HEK293T (cell line): ENCODE measurements around the gene CLMN.

Source experiments
- BHLHE40 ChIP-seq: fragments of 450-650 bp; IDR thresholded peaks from 2 replicates; pipeline ENCODE4 v1.6.1; 2016; ENCODE audit warnings: mild to moderate bottlenecking, moderate library complexity, borderline replicate concordance
- FOXA1 ChIP-seq: fragments of 450-650 bp; IDR thresholded peaks from 2 replicates; pipeline ENCODE4 v1.6.1; 2016; ENCODE audit warnings: mild to moderate bottlenecking
- FOXK2 ChIP-seq: fragments of 450-650 bp; IDR thresholded peaks from 2 replicates; pipeline ENCODE4 v1.6.1; 2016; ENCODE audit warnings: mild to moderate bottlenecking
- FOXM1 ChIP-seq: fragments of 450-650 bp; IDR thresholded peaks from 2 replicates; pipeline ENCODE4 v1.6.1; 2017; ENCODE audit warnings: mild to moderate bottlenecking, borderline replicate concordance
- HDGF ChIP-seq: fragments of 450-650 bp; IDR thresholded peaks from 2 replicates; pipeline ENCODE4 v1.6.1; 2017; ENCODE audit warnings: antibody characterized with exemption, borderline replicate concordance
- LEF1 ChIP-seq: fragments of 450-650 bp; IDR thresholded peaks from 2 replicates; pipeline ENCODE4 v1.6.1; 2017; ENCODE audit warnings: mild to moderate bottlenecking, borderline replicate concordance
- NFRKB ChIP-seq: fragments of 450-650 bp; IDR thresholded peaks from 2 replicates; pipeline ENCODE4 v1.6.1; 2016; ENCODE audit warnings: mild to moderate bottlenecking, moderate library complexity
- PKNOX1 ChIP-seq: fragments of 450-650 bp; IDR thresholded peaks from 2 replicates; pipeline ENCODE4 v1.6.1; 2016
- SP1 ChIP-seq: fragments of 450-650 bp; IDR thresholded peaks from 2 replicates; pipeline ENCODE4 v1.6.1; 2017
- SUZ12 ChIP-seq: fragments of 450-650 bp; IDR thresholded peaks from 2 replicates; pipeline ENCODE4 v1.6.1; 2016; ENCODE audit warnings: mild to moderate bottlenecking
- TARDBP ChIP-seq: fragments of 450-650 bp; IDR thresholded peaks from 2 replicates; pipeline ENCODE4 v1.6.1; 2016
- ZNF384 ChIP-seq: fragments of 450-650 bp; IDR thresholded peaks from 2 replicates; pipeline ENCODE4 v1.6.1; 2016

GRCh38 chr14:95289323-95290010 is 30.2 kb downstream of the CLMN start:
- TF ChIP-seq FOXK2 (no peak), SUZ12 (no peak), PKNOX1 (no peak), FOXA1 (no peak), HDGF (no peak), ZNF384 (no peak), BHLHE40 (no peak), TARDBP (no peak), SP1 (no peak), LEF1 (no peak), FOXM1 (no peak), NFRKB (no peak)
